Uterus (tissue), 4 donors: ENCODE measurements around the gene CCDC195. TPM values are rescaled to one million over a fixed set of nuclear protein-coding genes. Genes with fewer than 3 reads are reported as not detected.

Experiments used
- DNase-seq, 2 donors: peaks; one replicate each; pipeline ENCODE4 v3.0.0-alpha.2; 2019 to 2020
- H3K27ac ChIP-seq, 2 donors: fragments of 200-600 bp; sonication (generic); 1 replicate in 1 of 2; 2 replicates in 1 of 2; pipeline ENCODE4 v1.5.1; 2016 to 2018
- H3K27me3 ChIP-seq, 2 donors: fragments of 200-600 bp; sonication (generic); one replicate each; pipeline ENCODE4 v1.5.1; 2018 to 2019; ENCODE audit warnings: control low read depth in 1 of 2
- H3K36me3 ChIP-seq, 2 donors: fragments of 200-600 bp; sonication (generic); one replicate each; pipeline ENCODE4 v1.5.1; 2019; ENCODE audit warnings: control low read depth in 1 of 2
- H3K4me1 ChIP-seq, 2 donors: fragments of 200-600 bp; sonication (generic); one replicate each; pipeline ENCODE4 v1.5.1; 2018 to 2019; ENCODE audit warnings: control low read depth in 1 of 2
- H3K4me3 ChIP-seq, 2 donors: fragments of 200-600 bp; sonication (generic); 1 replicate in 1 of 2; 2 replicates in 1 of 2; pipeline ENCODE4 v1.5.1; 2018 to 2019; ENCODE audit warnings: mild to moderate bottlenecking in 1 of 2
- H3K9me3 ChIP-seq, 2 donors: fragments of 200-600 bp; sonication (generic); one replicate each; pipeline ENCODE4 v1.5.1; 2019; ENCODE audit warnings: control low read depth in 1 of 2
- POLR2A ChIP-seq, 2 donors: fragments of 450-650 bp; IDR thresholded peaks; one replicate each; pipeline ENCODE4 v1.6.1; 2016; ENCODE audit warnings: antibody characterized with exemption in 2 of 2, mild to moderate bottlenecking in 1 of 2, moderate library complexity in 1 of 2
- intact Hi-C: fragments of 100-400 bp; cut with DNase I; formaldehyde crosslinking; loops from one replicate; pipeline ENCODE4 v1.15.1; 2023; ENCODE audit warnings: low total_unique reads
- total RNA-seq, 4 donors: library from RNA; depleted of rRNA in 3 of 4; stranded (reverse); fragments of >200 nt in 3 of 4; gene quantifications; one replicate each; pipeline versions ENCODE4 v1.1.0 to v1.2.4, GENCODE V29; 2014 to 2023
- TF ChIP-seq, protein P1 (sequence below), 4 experiments: fragments of 200-600 bp in 2 of 4; fragments of 450-650 bp in 2 of 4; sonication (generic) in 2 of 4; IDR thresholded peaks; one replicate each; pipeline ENCODE4 v1.5.1; 2016 to 2019; ENCODE audit warnings: antibody characterized with exemption in 4 of 4, mild to moderate bottlenecking in 2 of 4, moderate library complexity in 1 of 4
- donor health status: DM: yes; HTN: yes; CAD: no.

Gene CCDC195
- total RNA-seq, 4 donors from 2014 or later, result not detected

- H3K27ac ChIP-seq, result no peak overlapping the region
- DNase-seq, result no peak
- no peaks in the 10 kb centered on the region for H3K27me3 ChIP-seq
- peaks cover 0 to 1% of the 10 kb centered on the region in 2 donors for H3K4me1 ChIP-seq
- no peaks in the 10 kb centered on the region for H3K36me3 ChIP-seq
- no peaks in the 10 kb centered on the region for H3K9me3 ChIP-seq
- intact Hi-C loops, result no loop called here
- H3K4me3 ChIP-seq, result no peak overlapping the region
- no peak for TF ChIP-seq POLR2A (IDR thresholded peaks at IDR 0.05)
- TF ChIP-seq, protein P1, sequence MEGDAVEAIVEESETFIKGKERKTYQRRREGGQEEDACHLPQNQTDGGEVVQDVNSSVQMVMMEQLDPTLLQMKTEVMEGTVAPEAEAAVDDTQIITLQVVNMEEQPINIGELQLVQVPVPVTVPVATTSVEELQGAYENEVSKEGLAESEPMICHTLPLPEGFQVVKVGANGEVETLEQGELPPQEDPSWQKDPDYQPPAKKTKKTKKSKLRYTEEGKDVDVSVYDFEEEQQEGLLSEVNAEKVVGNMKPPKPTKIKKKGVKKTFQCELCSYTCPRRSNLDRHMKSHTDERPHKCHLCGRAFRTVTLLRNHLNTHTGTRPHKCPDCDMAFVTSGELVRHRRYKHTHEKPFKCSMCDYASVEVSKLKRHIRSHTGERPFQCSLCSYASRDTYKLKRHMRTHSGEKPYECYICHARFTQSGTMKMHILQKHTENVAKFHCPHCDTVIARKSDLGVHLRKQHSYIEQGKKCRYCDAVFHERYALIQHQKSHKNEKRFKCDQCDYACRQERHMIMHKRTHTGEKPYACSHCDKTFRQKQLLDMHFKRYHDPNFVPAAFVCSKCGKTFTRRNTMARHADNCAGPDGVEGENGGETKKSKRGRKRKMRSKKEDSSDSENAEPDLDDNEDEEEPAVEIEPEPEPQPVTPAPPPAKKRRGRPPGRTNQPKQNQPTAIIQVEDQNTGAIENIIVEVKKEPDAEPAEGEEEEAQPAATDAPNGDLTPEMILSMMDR (IDR thresholded peaks at IDR 0.05), result no peak
Measured at GRCh38 chr2:224731665-224732064, 15.5 kb upstream of the CCDC195 start.

- Histone ChIP-seq H3K4me3 (no peak overlapping the region), H3K36me3 (no peaks in the 10 kb centered on the region), H3K4me1 (peaks cover 0 to 2% of the 10 kb centered on the region in 2 donors), H3K9me3 (no peaks in the 10 kb centered on the region), H3K27ac (no peak overlapping the region), H3K27me3 (no peaks in the 10 kb centered on the region)
- no peak for TF ChIP-seq POLR2A (IDR thresholded peaks at IDR 0.05)
- TF ChIP-seq, protein P1 (IDR thresholded peaks at IDR 0.05), result no peak
- intact Hi-C loops, result no loop called here
- DNase-seq, result no peak
Measured at GRCh38 chr2:224729435-224729834, 13.3 kb upstream of the CCDC195 start.

GRCh38 chr2:224724331-224724730 lies 8.2 kb upstream of the CCDC195 start:
- no peak overlapping the region for H3K4me3 ChIP-seq
- no peak overlapping the region for H3K27ac ChIP-seq
- H3K36me3 ChIP-seq, result no peaks in the 10 kb centered on the region
- TF ChIP-seq, protein P1 (IDR thresholded peaks at IDR 0.05), result no peak
- no peak for TF ChIP-seq POLR2A (IDR thresholded peaks at IDR 0.05)
- DNase-seq, result no peak
- H3K4me1 ChIP-seq, result peaks cover 0 to 2% of the 10 kb centered on the region in 2 donors
- intact Hi-C loops, result no loop called here
- H3K27me3 ChIP-seq, result no peaks in the 10 kb centered on the region
- no peaks in the 10 kb centered on the region for H3K9me3 ChIP-seq

DNA sequence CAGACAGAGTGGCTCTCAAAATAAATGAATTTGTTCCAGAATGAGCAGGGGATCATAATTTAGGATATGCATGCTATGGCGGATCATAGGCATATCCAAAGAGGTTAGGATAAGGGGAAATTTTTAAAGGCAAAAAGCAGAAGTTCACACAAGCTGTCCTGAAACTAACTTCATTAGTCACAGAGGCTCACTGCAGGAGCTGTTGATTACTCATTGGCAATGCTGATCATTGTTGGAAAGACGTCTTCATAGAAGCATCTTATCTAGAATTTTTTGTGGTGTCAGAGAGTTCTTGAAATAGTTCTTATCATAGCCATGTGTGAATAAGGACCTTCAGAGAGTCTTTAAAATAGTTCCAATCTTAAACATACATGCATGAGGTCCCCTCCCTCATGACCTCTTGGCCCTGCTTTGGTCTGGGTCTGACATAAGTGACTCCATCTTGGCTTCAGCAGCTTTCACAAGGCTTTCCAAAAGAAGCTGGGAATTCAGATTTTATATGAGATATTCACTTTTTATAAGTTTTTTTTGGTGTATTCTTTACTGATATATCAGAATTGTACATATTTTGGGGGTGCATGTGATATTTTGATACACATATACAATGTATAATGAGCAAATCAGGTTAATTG lies 7.5 kb upstream of the CCDC195 start:
- Histone ChIP-seq H3K36me3 (no peaks in the 10 kb centered on the region), H3K4me1 (peaks cover 0 to 2% of the 10 kb centered on the region in 2 donors), H3K4me3 (no peak overlapping the region), H3K27ac (no peak overlapping the region), H3K9me3 (no peaks in the 10 kb centered on the region), H3K27me3 (no peaks in the 10 kb centered on the region)
- intact Hi-C loops, result no loop called here
- DNase-seq, result no peak
- TF ChIP-seq, protein P1 (IDR thresholded peaks at IDR 0.05), result no peak

GRCh38 chr2:224722770-224723169 lies 6.6 kb upstream of the CCDC195 start:
- Histone ChIP-seq H3K9me3 (no peaks in the 10 kb centered on the region), H3K36me3 (no peaks in the 10 kb centered on the region), H3K4me1 (peaks cover 0 to 2% of the 10 kb centered on the region in 2 donors), H3K27me3 (no peaks in the 10 kb centered on the region), H3K4me3 (no peak overlapping the region), H3K27ac (no peak overlapping the region)
- no peak for DNase-seq
- intact Hi-C loops, result no loop called here
- TF ChIP-seq POLR2A (IDR thresholded peaks at IDR 0.05), result no peak
- TF ChIP-seq, protein P1 (IDR thresholded peaks at IDR 0.05), result no peak
